AG04449 (cell line): ENCODE data around the gene SPAG8.

Experiments used
- CTCF ChIA-PET: fragments of 350-600 bp; formaldehyde crosslinking; extraction: SDS; loops from one replicate; lab custom pipeline; 2021; ENCODE audit warnings: antibody characterized with exemption; lab: Yijun Ruan, JAX
- POLR2A ChIA-PET: fragments of 400-600, 350-600 bp; formaldehyde crosslinking; extraction: SDS; loops from one replicate; lab custom pipeline; 2020; ENCODE audit warnings: antibody characterized with exemption, inconsistent platforms; lab: Yijun Ruan, JAX
- DNase-seq: peaks from one replicate; pipeline ENCODE4 v3.0.0-alpha.2; 2010; ENCODE audit warnings: low read depth, low spot score
- H3K4me3 ChIP-seq: 2 replicates; pipeline ENCODE4 v1.5.1; 2011; ENCODE audit warnings: low read depth, mild to moderate bottlenecking, control low read depth, low read length
- CTCF ChIP-seq: IDR thresholded peaks from one replicate; pipeline ENCODE4 v1.5.1; 2011; ENCODE audit warnings: mild to moderate bottlenecking, moderate library complexity, low read length, control low read depth, inconsistent platforms; ENCODE audit not compliant: insufficient read depth; ENCODE audit errors: missing control alignments

Gene SPAG8

DNA sequence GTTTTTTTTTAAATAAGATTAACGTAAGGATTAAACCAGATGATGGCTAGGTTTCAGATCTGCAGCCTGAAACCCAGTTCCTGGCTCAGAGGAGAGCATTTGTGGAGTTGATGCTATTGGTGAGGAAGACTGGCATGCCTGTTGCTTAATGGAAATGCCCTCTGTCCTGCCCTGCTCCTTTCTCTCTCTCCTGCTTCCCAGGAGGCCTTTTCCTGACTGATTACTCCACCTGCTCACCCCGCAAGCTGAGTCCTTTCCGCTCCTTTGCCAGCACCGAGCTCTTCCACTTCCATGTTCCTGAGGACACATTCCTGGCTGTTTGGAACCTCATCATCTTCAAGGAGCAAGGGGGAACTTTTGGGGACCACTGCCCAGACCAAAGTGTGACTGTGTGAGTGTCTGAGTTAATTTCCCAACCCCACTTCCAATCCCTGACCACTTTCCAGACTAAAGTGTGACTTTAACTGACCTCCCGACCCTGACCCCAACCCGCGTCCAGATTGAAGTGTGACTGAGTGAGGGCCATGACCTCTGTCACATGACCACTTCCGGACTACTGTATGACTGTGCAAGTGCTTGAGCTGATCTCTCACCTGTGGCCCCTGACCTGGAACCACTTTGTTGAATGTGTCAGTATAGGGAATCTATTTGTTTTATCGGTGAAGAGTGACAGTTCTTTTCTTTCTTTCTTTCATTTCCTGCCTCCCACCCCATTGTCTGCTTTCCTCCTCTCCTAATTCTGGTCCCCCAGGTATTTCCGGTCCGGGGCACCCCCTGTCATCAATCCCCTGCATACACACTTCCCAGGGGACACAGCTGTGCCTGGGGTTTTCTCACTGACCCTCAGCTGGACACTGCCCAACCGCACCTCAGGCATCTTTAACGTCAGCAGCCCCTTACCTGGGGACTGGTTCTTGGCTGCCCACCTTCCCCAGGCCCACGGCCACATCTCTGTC, 22.5 kb upstream of the SPAG8 start:
- H3K4me3 ChIP-seq = no peak overlapping the region
- no peak for TF ChIP-seq CTCF
- ChIA-PET POLR2A (no interaction called here), CTCF (interaction anchor here (0.6 to 10.0 kb wide), 8 partner anchors 7 to 78 kb away, joined by 3 to 106 read pairs (median 8); partner anchors contain the start of genes FAM221B, HINT2 and TMEM8B)
- no peak for DNase-seq

DNA sequence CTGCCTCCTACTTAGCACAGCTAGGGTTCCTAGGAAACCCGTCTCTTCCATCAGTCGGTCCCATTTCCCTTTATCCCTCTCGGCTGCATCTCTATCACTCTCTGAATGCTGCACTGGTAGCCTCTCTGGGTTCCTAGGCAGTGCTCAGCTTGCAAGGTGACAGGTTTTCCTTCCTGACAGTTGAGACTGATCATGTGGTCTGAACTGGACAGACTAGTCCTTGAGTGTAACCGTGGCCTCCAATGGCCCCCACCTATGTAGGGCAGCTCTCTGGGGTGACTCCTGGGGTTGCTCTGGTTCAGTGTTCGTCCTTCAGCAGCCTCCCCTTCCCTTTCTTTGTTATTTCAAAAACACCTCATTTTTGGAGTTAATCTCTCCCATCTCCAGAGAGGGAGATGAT, 20.8 kb upstream of the SPAG8 start:
- CTCF ChIA-PET = interaction anchor here (0.9 to 3.6 kb wide), 6 partner anchors 9 to 70 kb away, joined by 3 to 11 read pairs (median 8); partner anchors contain the start of gene HINT2
- DNase-seq = no peak
- POLR2A ChIA-PET = no interaction called here

GRCh38 chr9:35831040-35831439, 19.0 kb upstream of the SPAG8 start:
- ChIA-PET POLR2A (no interaction called here), CTCF (interaction anchor here (0.8 to 3.7 kb wide), 5 partner anchors 11 to 114 kb away, joined by 3 to 13 read pairs (median 4); no protein-coding TSS in a partner anchor)
- no peak for DNase-seq
- no peak overlapping the region for H3K4me3 ChIP-seq
- no peak for TF ChIP-seq CTCF

More for the DNA sequence above, 20.8 kb upstream of the SPAG8 start:
- no peak for TF ChIP-seq CTCF
- H3K4me3 ChIP-seq = no peak overlapping the region

DNA sequence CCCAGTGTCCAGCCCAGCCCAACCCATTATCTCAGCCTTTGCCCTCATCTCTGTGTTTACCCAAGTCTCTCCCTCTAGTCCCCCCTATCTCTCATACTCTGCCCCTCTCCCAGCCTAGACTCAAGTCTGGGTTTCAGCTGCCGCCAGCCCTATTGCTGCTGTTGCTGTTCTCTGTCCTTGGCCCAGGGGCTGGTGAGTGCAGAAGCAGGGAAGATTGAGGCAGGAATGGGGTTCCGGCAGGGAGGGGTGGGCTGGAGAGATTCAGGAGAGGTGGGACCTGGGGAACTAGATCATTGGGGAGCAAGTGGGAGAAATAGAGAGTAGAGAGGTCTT, 17.7 kb upstream of the SPAG8 start:
- DNase-seq = no peak
- H3K4me3 ChIP-seq = peak overlapping the region; percentile 69
- CTCF ChIA-PET = interaction anchor here (3.7 kb wide), 1 partner anchor 50 kb away, joined by 13 read pairs; no protein-coding TSS in a partner anchor
- no peak for TF ChIP-seq CTCF
- POLR2A ChIA-PET = no interaction called here

- TF ChIP-seq CTCF = no peak
- ChIA-PET CTCF (interaction anchor here (1.1 to 8.0 kb wide), 5 partner anchors 9 to 53 kb away, joined by 6 to 163 read pairs (median 90); partner anchors contain the start of genes NPR2 and SPAG8), POLR2A (no interaction called here)
- peak within 1 kb of the TSS; percentile 69 for H3K4me3 ChIP-seq
- no peak for DNase-seq
These were observed 17.2 kb upstream of the SPAG8 start, which contains the start of gene TMEM8B for GRCh38 chr9:35829084-35829763. Gene TMEM8B (plus strand): TSS chr9:35829228. CDS start chr9:35829448, 220 bp downstream.

- DNase-seq = no peak
- TF ChIP-seq CTCF = no peak
These were observed 16.6 kb upstream of the SPAG8 start, which contains the start of gene FAM221B for GRCh38 chr9:35828716-35829083. Gene FAM221B (minus strand): TSS chr9:35828732. CDS start chr9:35826161, 2,571 bp downstream.

More at GRCh38 chr9:35828716-35829083, 16.6 kb upstream of the SPAG8 start, which contains the start of gene FAM221B:
- ChIA-PET CTCF (interaction anchor here (1.1 to 8.0 kb wide), 6 partner anchors 9 to 117 kb away, joined by 6 to 163 read pairs (median 63); partner anchors contain the start of genes NPR2 and SPAG8), POLR2A (no interaction called here)
- peak within 1 kb of the TSS; percentile 69 for H3K4me3 ChIP-seq
